Measurements from ENCODE around the gene RGCC. TPM values are rescaled to one million over a fixed set of nuclear protein-coding genes. Genes with fewer than 3 reads are reported as not detected.

RGCC gene
- polyA plus RNA-seq, 1 of the 3 experiments (the other 2 are of a cell fraction), result 0.05 TPM

GRCh38 chr13:41488124-41488523 lies 30.8 kb downstream of the RGCC start:
- Histone ChIP-seq H3K36me3 (replicated peaks in 1 of 2; ENCODE audit: control insufficient read depth in 1 of 2, insufficient read depth in 2 of 2, low read length in 1 of 2) (no peaks in the 10 kb centered on the region), H3K4me2 (no peak overlapping the region), H3K9me3 (no peaks in the 10 kb centered on the region), H2AFZ (ENCODE audit: low read depth) (no peak overlapping the region), H3K9ac (no peak overlapping the region), H3K27me3 (ENCODE audit: insufficient read depth) (no peaks in the 10 kb centered on the region), H3K79me2 (ENCODE audit: insufficient read depth) (no peaks in the 10 kb centered on the region), H3K4me3 (ENCODE audit: low read depth in 2 of 2, low read length in 1 of 2) (no peak overlapping the region), H3K9me2 (no peaks in the 10 kb centered on the region), H3F3A (replicated peaks; ENCODE audit: insufficient read depth) (no peaks in the 10 kb centered on the region), H4K20me1 (ENCODE audit: insufficient read depth) (no peaks in the 10 kb centered on the region), H3K4me1 (ENCODE audit: control insufficient read depth in 1 of 2, insufficient read depth in 2 of 2, low read depth in 1 of 2, low read length in 1 of 2) (no peaks in the 10 kb centered on the region), H3K27ac (ENCODE audit: low read depth in 2 of 2, low read length in 1 of 2) (no peak overlapping the region)
- ChIA-PET POLR2A (no interaction called here), CTCF (interaction anchor here (0.7 kb wide), 1 partner anchor 180 kb away, joined by 3 read pairs; no protein-coding TSS in a partner anchor)
- TF ChIP-seq SMC3 (IDR thresholded peaks at IDR 0.05; ENCODE audit: low read depth, low read length) (no peak), MXI1 (IDR thresholded peaks at IDR 0.05; ENCODE audit: low read depth, low read length) (no peak), RFX5 (IDR thresholded peaks at IDR 0.05; ENCODE audit: low read length) (no peak)
- DNase-seq, result no peak
- WGBS (ENCODE audit: low lambda C conversion rate), result 71% methylated on average over 1 of the region's 2 CpGs

DNA sequence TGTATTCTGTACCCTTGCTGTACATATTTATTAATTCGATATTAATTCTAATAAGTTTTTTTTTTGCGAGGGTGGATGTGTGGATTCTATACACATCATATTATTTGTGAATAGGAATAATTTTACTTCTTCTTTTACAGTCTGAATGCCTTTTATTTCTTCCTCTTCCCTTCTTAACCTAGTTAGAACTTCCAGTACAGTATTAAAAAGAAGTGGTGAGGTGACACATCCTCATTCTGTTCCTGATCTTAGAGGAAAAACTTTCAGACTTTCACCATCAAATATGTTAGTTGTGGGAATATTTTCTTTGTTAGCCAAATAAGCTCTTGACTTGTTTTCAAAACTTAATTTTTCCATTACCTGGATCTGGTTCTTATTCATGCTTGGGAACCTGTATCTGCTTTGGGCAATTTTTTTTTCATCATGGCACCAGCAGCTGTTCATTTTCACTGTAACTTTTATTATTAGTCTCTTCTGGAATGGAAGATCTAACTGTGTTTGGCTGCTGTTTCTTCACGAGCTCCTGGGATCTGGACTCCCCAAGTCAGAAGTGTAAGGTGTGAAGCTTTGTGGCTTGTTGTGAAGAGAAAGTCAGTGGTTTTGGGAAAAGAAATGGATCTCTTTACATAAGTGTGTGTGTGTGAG lies 33.1 kb downstream of the RGCC start:
- Histone ChIP-seq H4K20me1 (ENCODE audit: insufficient read depth) (no peaks in the 10 kb centered on the region), H3K27ac (ENCODE audit: low read depth in 2 of 2, low read length in 1 of 2) (no peak overlapping the region), H3K9me2 (no peaks in the 10 kb centered on the region), H3K36me3 (replicated peaks in 1 of 2; ENCODE audit: control insufficient read depth in 1 of 2, insufficient read depth in 2 of 2, low read length in 1 of 2) (no peaks in the 10 kb centered on the region), H3K4me2 (no peak overlapping the region), H3K9ac (no peak overlapping the region), H3K9me3 (no peaks in the 10 kb centered on the region), H3K27me3 (ENCODE audit: insufficient read depth) (no peaks in the 10 kb centered on the region), H3F3A (replicated peaks; ENCODE audit: insufficient read depth) (no peaks in the 10 kb centered on the region), H2AFZ (ENCODE audit: low read depth) (no peak overlapping the region), H3K4me1 (ENCODE audit: control insufficient read depth in 1 of 2, insufficient read depth in 2 of 2, low read depth in 1 of 2, low read length in 1 of 2) (no peaks in the 10 kb centered on the region; a peak in 1 of 4 replicates), H3K79me2 (ENCODE audit: insufficient read depth) (no peaks in the 10 kb centered on the region), H3K4me3 (ENCODE audit: low read depth in 2 of 2, low read length in 1 of 2) (no peak overlapping the region)
- POLR2A ChIA-PET, result no interaction called here
- TF ChIP-seq SIN3A (IDR thresholded peaks at IDR 0.05; ENCODE audit: borderline replicate concordance, low read depth, low read length), result no peak
- 41% methylated on average over 3 of the region's 3 CpGs for WGBS (ENCODE audit: low lambda C conversion rate)
- CTCF ChIA-PET, result interaction anchor here (0.7 kb wide), 1 partner anchor 173 kb away, joined by 3 read pairs; no protein-coding TSS in a partner anchor
- no peak for DNase-seq

DNA sequence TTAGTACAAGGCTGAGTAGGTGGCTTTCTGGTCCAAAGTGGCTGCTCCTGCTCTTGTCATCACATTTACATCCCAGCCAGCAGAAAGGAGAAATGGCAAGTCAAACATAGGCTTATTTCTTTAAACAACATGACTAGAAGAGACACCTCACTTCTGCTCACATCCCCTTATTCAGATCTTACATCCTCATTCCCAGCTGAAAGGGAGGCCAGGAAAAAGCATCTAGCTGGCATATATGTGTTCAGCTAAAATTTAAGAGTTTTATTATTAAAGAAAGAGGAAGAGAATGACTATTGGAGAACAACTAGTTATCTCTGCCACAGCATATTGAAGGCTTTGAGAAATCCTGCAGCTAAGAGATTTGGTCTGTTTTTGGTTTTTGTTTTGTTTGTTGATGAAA lies 34.1 kb downstream of the RGCC start:
- H3K79me2 ChIP-seq (ENCODE audit: insufficient read depth), result no peaks in the 10 kb centered on the region
- ChIA-PET POLR2A (no interaction called here), CTCF (no interaction called here)
- no peaks in the 10 kb centered on the region; a peak in 1 of 4 replicates for H3K4me1 ChIP-seq (ENCODE audit: control insufficient read depth in 1 of 2, insufficient read depth in 2 of 2, low read depth in 1 of 2, low read length in 1 of 2)
- H3K9me3 ChIP-seq, result no peaks in the 10 kb centered on the region
- H3F3A ChIP-seq (replicated peaks; ENCODE audit: insufficient read depth), result no peaks in the 10 kb centered on the region
- no peak overlapping the region for H3K4me3 ChIP-seq (ENCODE audit: low read depth in 2 of 2, low read length in 1 of 2)
- no peak for TF ChIP-seq RAD21 (IDR thresholded peaks at IDR 0.05; ENCODE audit: low read length)
- TF ChIP-seq USF2 (IDR thresholded peaks at IDR 0.05; ENCODE audit: borderline replicate concordance, low read depth, low read length), result no peak
- TF ChIP-seq FOXJ3 (CRISPR knock-in tag; IDR thresholded peaks at IDR 0.05), result no peak
- no peak for TF ChIP-seq TCF12 (IDR thresholded peaks at IDR 0.05)
- no peak for TF ChIP-seq EP300 (IDR thresholded peaks at IDR 0.05; ENCODE audit: borderline replicate concordance in 1 of 2, low read depth in 1 of 2, low read length in 1 of 2)
- no peak for TF ChIP-seq MAX (IDR thresholded peaks at IDR 0.05; ENCODE audit: low read depth)
- TF ChIP-seq GATA2 (CRISPR knock-in tag; IDR thresholded peaks at IDR 0.05), result no peak
- TF ChIP-seq, protein P1, sequence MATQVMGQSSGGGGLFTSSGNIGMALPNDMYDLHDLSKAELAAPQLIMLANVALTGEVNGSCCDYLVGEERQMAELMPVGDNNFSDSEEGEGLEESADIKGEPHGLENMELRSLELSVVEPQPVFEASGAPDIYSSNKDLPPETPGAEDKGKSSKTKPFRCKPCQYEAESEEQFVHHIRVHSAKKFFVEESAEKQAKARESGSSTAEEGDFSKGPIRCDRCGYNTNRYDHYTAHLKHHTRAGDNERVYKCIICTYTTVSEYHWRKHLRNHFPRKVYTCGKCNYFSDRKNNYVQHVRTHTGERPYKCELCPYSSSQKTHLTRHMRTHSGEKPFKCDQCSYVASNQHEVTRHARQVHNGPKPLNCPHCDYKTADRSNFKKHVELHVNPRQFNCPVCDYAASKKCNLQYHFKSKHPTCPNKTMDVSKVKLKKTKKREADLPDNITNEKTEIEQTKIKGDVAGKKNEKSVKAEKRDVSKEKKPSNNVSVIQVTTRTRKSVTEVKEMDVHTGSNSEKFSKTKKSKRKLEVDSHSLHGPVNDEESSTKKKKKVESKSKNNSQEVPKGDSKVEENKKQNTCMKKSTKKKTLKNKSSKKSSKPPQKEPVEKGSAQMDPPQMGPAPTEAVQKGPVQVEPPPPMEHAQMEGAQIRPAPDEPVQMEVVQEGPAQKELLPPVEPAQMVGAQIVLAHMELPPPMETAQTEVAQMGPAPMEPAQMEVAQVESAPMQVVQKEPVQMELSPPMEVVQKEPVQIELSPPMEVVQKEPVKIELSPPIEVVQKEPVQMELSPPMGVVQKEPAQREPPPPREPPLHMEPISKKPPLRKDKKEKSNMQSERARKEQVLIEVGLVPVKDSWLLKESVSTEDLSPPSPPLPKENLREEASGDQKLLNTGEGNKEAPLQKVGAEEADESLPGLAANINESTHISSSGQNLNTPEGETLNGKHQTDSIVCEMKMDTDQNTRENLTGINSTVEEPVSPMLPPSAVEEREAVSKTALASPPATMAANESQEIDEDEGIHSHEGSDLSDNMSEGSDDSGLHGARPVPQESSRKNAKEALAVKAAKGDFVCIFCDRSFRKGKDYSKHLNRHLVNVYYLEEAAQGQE (IDR thresholded peaks at IDR 0.05; ENCODE audit: low read depth, low read length), result no peak
- TF ChIP-seq NFIC (IDR thresholded peaks at IDR 0.05; ENCODE audit: borderline replicate concordance), result no peak
- TF ChIP-seq CHD2 (IDR thresholded peaks at IDR 0.05; ENCODE audit: low read length, partially characterized antibody), result no peak
- no peak for TF ChIP-seq PBX3 (IDR thresholded peaks at IDR 0.05)
- no peaks in the 10 kb centered on the region for H4K20me1 ChIP-seq (ENCODE audit: insufficient read depth)
- H3K36me3 ChIP-seq (replicated peaks in 1 of 2; ENCODE audit: control insufficient read depth in 1 of 2, insufficient read depth in 2 of 2, low read length in 1 of 2), result no peaks in the 10 kb centered on the region
- no peak overlapping the region for H2AFZ ChIP-seq (ENCODE audit: low read depth)
- H3K27ac ChIP-seq (ENCODE audit: low read depth in 2 of 2, low read length in 1 of 2), result no peak overlapping the region
- no peaks in the 10 kb centered on the region; the same call in 1 of the 2 replicates for H3K27me3 ChIP-seq (ENCODE audit: insufficient read depth)
- DNase-seq, result no peak
- H3K4me2 ChIP-seq, result no peak overlapping the region
- H3K9me2 ChIP-seq, result no peaks in the 10 kb centered on the region
- no peak overlapping the region for H3K9ac ChIP-seq
